HG02870 (cell line): ENCODE results near the gene ZNF124.
"Not testable (repeated sequence)": the region's sequence is repeated elsewhere in the genome, so short reads cannot be mapped to it uniquely, and the experiment has no call there.

ENCODE experiments used
- ATAC-seq: cut with Tn5 transposase; IDR thresholded peaks from one replicate; pipeline ENCODE4 v1.9.1; 2021; ENCODE audit warnings: mild to moderate bottlenecking, moderate library complexity; ENCODE audit not compliant: unreplicated experiment

The ZNF124 gene

GRCh38 chr1:247171875-247172563 lies at the start of gene ZNF124:
TSS of gene ZNF124 (minus strand) at chr1:247172020. CDS start at chr1:247171877, 143 bp downstream.
- peak; percentile 97 for ATAC-seq

- not testable (repeated sequence) for ATAC-seq
Measured at GRCh38 chr1:247220280-247220679, 48.5 kb upstream of the ZNF124 start.

- no peak for ATAC-seq
Measured at GRCh38 chr1:247218121-247218651, 46.4 kb upstream of the ZNF124 start.

- ATAC-seq, result no peak
Measured at GRCh38 chr1:247216261-247216660, 44.4 kb upstream of the ZNF124 start.

- no peak for ATAC-seq
Measured at GRCh38 chr1:247212627-247213617, 41.1 kb upstream of the ZNF124 start.

GRCh38 chr1:247212012-247212411 lies 40.2 kb upstream of the ZNF124 start:
- peak; percentile 35 for ATAC-seq

- no peak for ATAC-seq
Measured at GRCh38 chr1:247211339-247211738, 39.5 kb upstream of the ZNF124 start.

- peak; percentile 93 for ATAC-seq
Measured at GRCh38 chr1:247210376-247211117, 38.7 kb upstream of the ZNF124 start.

- ATAC-seq, result peak; percentile 3
Measured at GRCh38 chr1:247210062-247210375, 38.2 kb upstream of the ZNF124 start.

GRCh38 chr1:247209396-247209795 lies 37.6 kb upstream of the ZNF124 start:
- ATAC-seq, result no peak

GRCh38 chr1:247204177-247204647 lies 32.4 kb upstream of the ZNF124 start:
- ATAC-seq, result no peak

GRCh38 chr1:247198781-247199180 lies 27.0 kb upstream of the ZNF124 start:
- ATAC-seq, result no peak

- no peak for ATAC-seq
Measured at GRCh38 chr1:247193958-247194357, 22.1 kb upstream of the ZNF124 start.

- ATAC-seq, result no peak
Measured at GRCh38 chr1:247189981-247190798, 18.4 kb upstream of the ZNF124 start.

- no peak for ATAC-seq
Measured at GRCh38 chr1:247185667-247186066, 13.8 kb upstream of the ZNF124 start.

- no peak for ATAC-seq
Measured at GRCh38 chr1:247184254-247184653, 12.4 kb upstream of the ZNF124 start.

- ATAC-seq, result no peak
Measured at GRCh38 chr1:247182994-247183393, 11.2 kb upstream of the ZNF124 start.

GRCh38 chr1:247180581-247180980 lies 8.8 kb upstream of the ZNF124 start:
- ATAC-seq, result no peak

- ATAC-seq, result no peak
Measured at GRCh38 chr1:247177755-247178154, 5.9 kb upstream of the ZNF124 start.

- ATAC-seq, result no peak
Measured at GRCh38 chr1:247175458-247175857, 3.6 kb upstream of the ZNF124 start.
